ACC112 (cell line): ENCODE data around the gene AP2B1.

ENCODE experiments used
- H2AFZ ChIP-seq: fragments of 200-600 bp; sonication (generic); one replicate; pipeline ENCODE4 v1.6.0; 2017; ENCODE audit warnings: antibody characterized with exemption, low read length; ENCODE audit not compliant: unreplicated experiment
- H3K27ac ChIP-seq: fragments of 200-600 bp; sonication (generic); 2 replicates; pipeline ENCODE4 v1.5.1; 2014; ENCODE audit warnings: low read depth, mild to moderate bottlenecking, antibody characterized with exemption, low read length, moderate library complexity
- H3K27me3 ChIP-seq: fragments of 200-600 bp; sonication (generic); 2 replicates; pipeline ENCODE4 v1.6.1; 2014; ENCODE audit warnings: mild to moderate bottlenecking, antibody characterized with exemption, low read length, moderate library complexity, mixed read lengths; ENCODE audit not compliant: insufficient read depth
- H3K36me3 ChIP-seq: fragments of 200-600 bp; sonication (generic); 2 replicates; pipeline ENCODE4 v1.6.1; 2016; ENCODE audit warnings: mild to moderate bottlenecking, antibody characterized with exemption, low read length, moderate library complexity, mixed read lengths; ENCODE audit not compliant: insufficient read depth
- H3K4me1 ChIP-seq: fragments of 200-600 bp; sonication (generic); one replicate; pipeline ENCODE4 v1.6.1; 2016; ENCODE audit warnings: low read length, mixed read lengths; ENCODE audit not compliant: insufficient read depth, unreplicated experiment, control insufficient read depth
- H3K4me3 ChIP-seq: fragments of 200-600 bp; sonication (generic); 2 replicates; pipeline ENCODE4 v1.5.1; 2014; ENCODE audit warnings: mild to moderate bottlenecking, low read depth, low read length
- H3K79me2 ChIP-seq: fragments of 200-600 bp; sonication (generic); one replicate; pipeline ENCODE4 v1.6.0; 2016; ENCODE audit warnings: low read length; ENCODE audit not compliant: control insufficient read depth, unreplicated experiment, insufficient read depth

Gene AP2B1

GRCh38 chr17:35757243-35757642 lies 170.1 kb downstream of the AP2B1 start:
- no peak overlapping the region for H2AFZ ChIP-seq
- no peaks in the 10 kb centered on the region for H3K36me3 ChIP-seq
- no peak overlapping the region for H3K4me3 ChIP-seq
- no peak overlapping the region for H3K27ac ChIP-seq
- H3K4me1 ChIP-seq, result no peaks in the 10 kb centered on the region
- no peaks in the 10 kb centered on the region for H3K27me3 ChIP-seq
- H3K79me2 ChIP-seq, result no peaks in the 10 kb centered on the region

DNA sequence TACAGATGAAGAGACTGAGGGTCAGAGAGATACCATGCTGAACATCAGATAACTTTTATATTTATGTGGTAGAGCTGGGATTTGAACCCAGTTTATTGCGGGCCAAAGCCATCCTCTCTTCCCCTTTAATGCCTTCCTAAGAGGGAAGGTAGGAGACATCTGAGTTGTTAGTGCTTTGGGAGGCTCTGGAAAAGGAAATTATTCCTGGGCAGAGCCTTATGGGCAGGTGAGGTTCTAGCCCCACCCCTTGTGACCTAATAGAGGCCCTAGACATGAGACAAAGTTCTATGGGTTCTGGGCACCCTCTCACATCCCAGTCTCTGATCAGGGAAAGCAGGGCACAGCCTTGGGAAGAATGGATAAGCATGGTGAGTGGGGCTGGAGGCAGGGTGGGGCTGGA lies 173.5 kb downstream of the AP2B1 start, which contains the start of gene C17orf50:
C17orf50 (plus strand) TSS at position 301 of the 400 bp plus-strand sequence; CDS start at position 356, 55 bp downstream.
- H3K27me3 ChIP-seq, result no peaks in the 10 kb centered on the region
- H3K36me3 ChIP-seq, result no peaks in the 10 kb centered on the region
- H3K4me1 ChIP-seq, result no peaks in the 10 kb centered on the region
- no peak within 1 kb of the TSS for H3K27ac ChIP-seq
- no peak within 1 kb of the TSS for H3K4me3 ChIP-seq
- no peak within 1 kb of the TSS for H2AFZ ChIP-seq
- no peaks in the 10 kb centered on the region for H3K79me2 ChIP-seq

DNA sequence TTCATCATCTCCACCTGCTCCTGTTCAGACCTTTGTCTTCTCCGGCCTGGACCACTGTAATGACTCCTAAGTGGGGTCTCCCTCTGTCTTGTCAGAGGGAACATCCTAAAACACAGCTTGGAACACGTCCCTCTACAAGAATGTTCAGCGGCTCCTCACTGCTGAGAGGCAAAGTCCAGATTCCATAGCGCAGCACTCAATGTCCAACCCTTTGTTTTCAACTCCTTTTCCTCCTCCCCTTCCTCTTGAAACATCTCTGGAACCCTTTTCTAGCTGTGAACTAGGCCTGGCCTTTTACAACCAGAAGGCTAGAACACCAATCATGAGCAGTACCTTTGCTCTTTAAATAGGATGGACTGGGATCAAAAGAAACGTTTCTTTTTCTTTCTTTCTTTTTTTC lies 174.5 kb downstream of the AP2B1 start:
- H3K27ac ChIP-seq, result no peak overlapping the region
- H3K27me3 ChIP-seq, result no peaks in the 10 kb centered on the region
- no peak overlapping the region for H3K4me3 ChIP-seq

GRCh38 chr17:35763767-35764122 lies 176.6 kb downstream of the AP2B1 start:
- peaks cover 4% of the 10 kb centered on the region; the same call in 1 of the 2 replicates for H3K27me3 ChIP-seq
- no peak overlapping the region for H3K27ac ChIP-seq
- no peaks in the 10 kb centered on the region for H3K36me3 ChIP-seq
- peak overlapping the region; percentile 73 for H3K4me3 ChIP-seq
- no peaks in the 10 kb centered on the region for H3K4me1 ChIP-seq
- H2AFZ ChIP-seq, result no peak overlapping the region
- H3K79me2 ChIP-seq, result no peaks in the 10 kb centered on the region

More for the DNA sequence above, 174.5 kb downstream of the AP2B1 start:
- Histone ChIP-seq H3K36me3 (no peaks in the 10 kb centered on the region), H3K4me1 (no peaks in the 10 kb centered on the region), H2AFZ (no peak overlapping the region), H3K79me2 (no peaks in the 10 kb centered on the region)

GRCh38 chr17:35764123-35764991 lies 177.2 kb downstream of the AP2B1 start:
- H3K27me3 ChIP-seq, result peaks cover 4% of the 10 kb centered on the region; the same call in 1 of the 2 replicates
- no peak overlapping the region for H3K27ac ChIP-seq
- H3K36me3 ChIP-seq, result no peaks in the 10 kb centered on the region
- peak overlapping the region; percentile 41 for H2AFZ ChIP-seq
- no peaks in the 10 kb centered on the region for H3K79me2 ChIP-seq
- H3K4me1 ChIP-seq, result no peaks in the 10 kb centered on the region
- peak overlapping the region; percentile 73 for H3K4me3 ChIP-seq

- Histone ChIP-seq H3K4me3 (no peak overlapping the region), H3K27ac (no peak overlapping the region), H3K36me3 (no peaks in the 10 kb centered on the region), H2AFZ (no peak overlapping the region), H3K27me3 (peaks cover 4% of the 10 kb centered on the region; the same call in 1 of the 2 replicates), H3K4me1 (no peaks in the 10 kb centered on the region), H3K79me2 (no peaks in the 10 kb centered on the region)
Observed at GRCh38 chr17:35765086-35765710, 178.1 kb downstream of the AP2B1 start.

- Histone ChIP-seq H3K27me3 (peaks cover 4% of the 10 kb centered on the region; the same call in 1 of the 2 replicates), H3K36me3 (no peaks in the 10 kb centered on the region), H2AFZ (no peak overlapping the region), H3K4me3 (no peak overlapping the region), H3K4me1 (no peaks in the 10 kb centered on the region), H3K79me2 (no peaks in the 10 kb centered on the region), H3K27ac (no peak overlapping the region)
Observed at GRCh38 chr17:35765756-35766488, 178.8 kb downstream of the AP2B1 start.

GRCh38 chr17:35766489-35766877 lies 179.4 kb downstream of the AP2B1 start:
- H3K79me2 ChIP-seq, result no peaks in the 10 kb centered on the region
- H3K27ac ChIP-seq, result no peak overlapping the region
- no peak overlapping the region for H3K4me3 ChIP-seq
- no peak overlapping the region for H2AFZ ChIP-seq
- H3K27me3 ChIP-seq, result peaks cover 4% of the 10 kb centered on the region; the same call in 1 of the 2 replicates
- H3K36me3 ChIP-seq, result no peaks in the 10 kb centered on the region
- no peaks in the 10 kb centered on the region for H3K4me1 ChIP-seq

- H2AFZ ChIP-seq, result no peak overlapping the region
- H3K4me3 ChIP-seq, result no peak overlapping the region
- H3K79me2 ChIP-seq, result no peaks in the 10 kb centered on the region
- H3K36me3 ChIP-seq, result no peaks in the 10 kb centered on the region
- no peaks in the 10 kb centered on the region for H3K4me1 ChIP-seq
- H3K27ac ChIP-seq, result no peak overlapping the region
- peaks cover 4% of the 10 kb centered on the region; the same call in 1 of the 2 replicates for H3K27me3 ChIP-seq
Observed at GRCh38 chr17:35766903-35767510, 179.9 kb downstream of the AP2B1 start.

- Histone ChIP-seq H2AFZ (no peak overlapping the region), H3K36me3 (no peaks in the 10 kb centered on the region), H3K27ac (no peak overlapping the region), H3K27me3 (peaks cover 4% of the 10 kb centered on the region; the same call in 1 of the 2 replicates), H3K79me2 (no peaks in the 10 kb centered on the region), H3K4me3 (no peak overlapping the region), H3K4me1 (peaks cover 2% of the 10 kb centered on the region)
Observed at GRCh38 chr17:35768797-35769196, 181.7 kb downstream of the AP2B1 start.
